CD4-positive, alpha-beta T cell (primary cell): ENCODE results near the gene C10orf67. TPM values are rescaled to one million over a fixed set of nuclear protein-coding genes. Genes with fewer than 3 reads are reported as not detected.

Source experiments
- ATAC-seq: fragments of 200-7000 bp; cut with Tn5 transposase; one replicate; pipeline ENCODE4 v1.10.0; 2022; ENCODE audit warnings: mild to moderate bottlenecking; ENCODE audit not compliant: poor library complexity
- CTCF ChIA-PET: fragments of 350-600 bp; sonication (Branson Sonifier 250); formaldehyde crosslinking; loops from one replicate; lab custom pipeline; 2021; ENCODE audit warnings: antibody characterized with exemption, inconsistent platforms; lab: Charles Lee
- POLR2A ChIA-PET: fragments of 350-600 bp; sonication (Branson Sonifier 250); formaldehyde crosslinking; loops from one replicate; lab custom pipeline; 2021; ENCODE audit warnings: antibody characterized with exemption, inconsistent platforms; lab: Charles Lee
- DNase-seq, 14 experiments: peaks; one replicate each; pipeline ENCODE4 v3.0.0-alpha.2; 2013 to 2020; ENCODE audit warnings: mixed read lengths in 2 of 14
- H3K27ac ChIP-seq, 2 donors: one replicate each; pipeline versions ENCODE4 v1.5.1 to v1.7.0; 2013; ENCODE audit warnings: low read length in 2 of 2, low read depth in 1 of 2, mild to moderate bottlenecking in 1 of 2
- H3K27me3 ChIP-seq, 2 experiments: 1 replicate in 1 of 2; 2 replicates in 1 of 2; pipeline versions ENCODE4 v1.6.1 to v1.7.0; 2013; ENCODE audit warnings: low read length in 2 of 2, control low read depth in 1 of 2, mild to moderate bottlenecking in 1 of 2, moderate library complexity in 1 of 2; ENCODE audit not compliant: insufficient read depth in 2 of 2, control insufficient read depth in 1 of 2
- H3K36me3 ChIP-seq: one replicate; pipeline ENCODE4 v1.6.1; 2013; ENCODE audit warnings: low read length, control low read depth; ENCODE audit not compliant: insufficient read depth
- H3K4me1 ChIP-seq: one replicate; pipeline ENCODE4 v1.6.1; 2013; ENCODE audit warnings: low read length, control low read depth; ENCODE audit not compliant: insufficient read depth
- H3K4me3 ChIP-seq: one replicate; pipeline ENCODE4 v1.5.1; 2013; ENCODE audit warnings: mild to moderate bottlenecking, low read length, moderate library complexity
- H3K9me3 ChIP-seq, 2 experiments: 1 replicate in 1 of 2; 2 replicates in 1 of 2; pipeline versions ENCODE4 v1.6.1 to v1.7.0; 2013; ENCODE audit warnings: low read length in 2 of 2, mild to moderate bottlenecking in 2 of 2, control low read depth in 1 of 2, moderate library complexity in 1 of 2; ENCODE audit not compliant: control insufficient read depth in 1 of 2, insufficient read depth in 1 of 2
- H3K27ac Mint-ChIP-seq: one replicate; pipeline ENCODE4 v1.8.0; 2020; ENCODE audit warnings: mixed read lengths
- H3K27me3 Mint-ChIP-seq: one replicate; pipeline ENCODE4 v1.8.0; 2021; ENCODE audit warnings: mixed read lengths
- H3K36me3 Mint-ChIP-seq: one replicate; pipeline ENCODE4 v1.8.0; 2021; ENCODE audit warnings: low read depth, mixed read lengths
- H3K4me1 Mint-ChIP-seq: one replicate; pipeline ENCODE4 v1.8.0; 2021; ENCODE audit warnings: low read depth, mixed read lengths
- H3K4me3 Mint-ChIP-seq: one replicate; pipeline ENCODE4 v1.8.0; 2020; ENCODE audit warnings: mild to moderate bottlenecking, mixed read lengths
- H3K9me3 Mint-ChIP-seq: one replicate; pipeline ENCODE4 v1.8.0; 2020; ENCODE audit warnings: mixed read lengths
- intact Hi-C, 2 experiments: fragments of 100-400 bp; cut with DNase I in 1 of 2; cut with micrococcal nuclease in 1 of 2; formaldehyde crosslinking; loops; one replicate each; pipeline versions ENCODE4 v1.15.1 to v1.9.0; 2023 to 2025; cut with DNase I, micrococcal nuclease
- total RNA-seq, 174 experiments: library from RNA in 2 of 174; stranded (reverse) in 2 of 174; gene quantifications; one replicate each; pipeline ENCODE4 v1.2.3 and lab custom pipeline; 2021 to 2026
- TF ChIP-seq, protein P1 (sequence below): fragments of 200-600 bp; IDR thresholded peaks from one replicate; pipeline ENCODE4 v1.8.0; 2022; ENCODE audit warnings: antibody characterized with exemption, mild to moderate bottlenecking

The C10orf67 gene
- total RNA-seq, 2 experiments from 2014 or later = not detected

DNA sequence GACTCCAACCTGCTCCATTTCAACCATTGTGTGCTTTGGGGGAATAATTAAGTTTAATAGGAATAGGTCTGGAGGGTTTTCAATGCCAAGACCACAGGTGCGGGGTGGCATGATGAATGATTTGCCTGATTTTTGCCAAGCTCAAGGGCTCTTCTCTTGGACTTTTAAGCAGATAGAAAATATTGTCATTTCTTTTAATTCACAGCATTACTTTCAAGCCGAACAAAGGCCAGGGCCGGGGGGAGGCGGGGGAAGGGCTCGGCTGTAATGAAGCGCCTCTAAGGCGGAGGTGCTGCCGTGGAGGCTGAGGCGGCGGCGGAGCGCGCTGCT, 146.0 kb downstream of the C10orf67 start:
- H3K27me3 ChIP-seq = peaks cover 65 to 89% of the 10 kb centered on the region in 2 experiments
- intact Hi-C loops = no loop called here
- Mint-ChIP-seq H3K4me3 (no peak overlapping the region), H3K27ac (no peak overlapping the region), H3K9me3 (no peaks in the 10 kb centered on the region), H3K36me3 (no peaks in the 10 kb centered on the region), H3K27me3 (peaks cover 86% of the 10 kb centered on the region), H3K4me1 (peaks cover 5% of the 10 kb centered on the region)
- ChIA-PET POLR2A (no interaction called here), CTCF (interaction anchor here (0.6 kb wide), 1 partner anchor 1026 kb away, joined by 3 read pairs; no protein-coding TSS in a partner anchor)
- H3K4me3 ChIP-seq = no peak overlapping the region
- no peak overlapping the region for H3K27ac ChIP-seq
- peaks cover 0 to 13% of the 10 kb centered on the region in 2 experiments for H3K9me3 ChIP-seq
- ATAC-seq (no peak), DNase-seq (no peak)
- TF ChIP-seq, protein P1, sequence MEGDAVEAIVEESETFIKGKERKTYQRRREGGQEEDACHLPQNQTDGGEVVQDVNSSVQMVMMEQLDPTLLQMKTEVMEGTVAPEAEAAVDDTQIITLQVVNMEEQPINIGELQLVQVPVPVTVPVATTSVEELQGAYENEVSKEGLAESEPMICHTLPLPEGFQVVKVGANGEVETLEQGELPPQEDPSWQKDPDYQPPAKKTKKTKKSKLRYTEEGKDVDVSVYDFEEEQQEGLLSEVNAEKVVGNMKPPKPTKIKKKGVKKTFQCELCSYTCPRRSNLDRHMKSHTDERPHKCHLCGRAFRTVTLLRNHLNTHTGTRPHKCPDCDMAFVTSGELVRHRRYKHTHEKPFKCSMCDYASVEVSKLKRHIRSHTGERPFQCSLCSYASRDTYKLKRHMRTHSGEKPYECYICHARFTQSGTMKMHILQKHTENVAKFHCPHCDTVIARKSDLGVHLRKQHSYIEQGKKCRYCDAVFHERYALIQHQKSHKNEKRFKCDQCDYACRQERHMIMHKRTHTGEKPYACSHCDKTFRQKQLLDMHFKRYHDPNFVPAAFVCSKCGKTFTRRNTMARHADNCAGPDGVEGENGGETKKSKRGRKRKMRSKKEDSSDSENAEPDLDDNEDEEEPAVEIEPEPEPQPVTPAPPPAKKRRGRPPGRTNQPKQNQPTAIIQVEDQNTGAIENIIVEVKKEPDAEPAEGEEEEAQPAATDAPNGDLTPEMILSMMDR = no peak
- H3K4me1 ChIP-seq = peaks cover 11% of the 10 kb centered on the region
- no peaks in the 10 kb centered on the region for H3K36me3 ChIP-seq

DNA sequence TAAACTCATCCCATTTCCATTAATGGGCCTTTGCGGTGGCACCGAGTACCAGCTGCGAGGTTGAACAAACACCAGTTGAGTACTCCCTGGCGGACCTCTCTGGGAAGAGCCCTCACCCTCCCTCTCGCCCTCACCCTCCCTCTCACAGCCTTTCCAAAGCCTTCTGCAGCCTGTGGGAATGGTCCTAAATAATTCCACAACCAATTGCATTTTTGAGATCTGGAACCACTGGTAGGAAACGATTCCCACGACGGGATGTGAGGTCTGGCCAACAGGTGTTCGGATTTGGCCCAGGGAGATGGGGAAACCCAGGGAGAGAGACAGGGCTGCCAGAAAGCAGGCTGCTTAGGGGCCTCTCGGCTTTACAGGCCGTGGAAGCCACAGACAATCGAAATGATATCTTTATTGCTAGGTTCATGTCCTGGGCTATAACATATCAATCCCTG, 147.2 kb downstream of the C10orf67 start:
- Mint-ChIP-seq H3K9me3 (no peaks in the 10 kb centered on the region), H3K27me3 (peaks cover 77% of the 10 kb centered on the region), H3K36me3 (no peaks in the 10 kb centered on the region), H3K4me1 (peaks cover 5% of the 10 kb centered on the region), H3K27ac (no peak overlapping the region), H3K4me3 (no peak overlapping the region)
- Histone ChIP-seq H3K36me3 (no peaks in the 10 kb centered on the region), H3K4me1 (peaks cover 11% of the 10 kb centered on the region), H3K27ac (no peak overlapping the region), H3K4me3 (no peak overlapping the region), H3K27me3 (peaks cover 66 to 84% of the 10 kb centered on the region in 2 experiments), H3K9me3 (peaks cover 0 to 13% of the 10 kb centered on the region in 2 experiments)
- no peak for ATAC-seq
- intact Hi-C loops = no loop called here
- POLR2A ChIA-PET = no interaction called here
- CTCF ChIA-PET = no interaction called here
- DNase-seq = no peak
- TF ChIP-seq, protein P1 = no peak

DNA sequence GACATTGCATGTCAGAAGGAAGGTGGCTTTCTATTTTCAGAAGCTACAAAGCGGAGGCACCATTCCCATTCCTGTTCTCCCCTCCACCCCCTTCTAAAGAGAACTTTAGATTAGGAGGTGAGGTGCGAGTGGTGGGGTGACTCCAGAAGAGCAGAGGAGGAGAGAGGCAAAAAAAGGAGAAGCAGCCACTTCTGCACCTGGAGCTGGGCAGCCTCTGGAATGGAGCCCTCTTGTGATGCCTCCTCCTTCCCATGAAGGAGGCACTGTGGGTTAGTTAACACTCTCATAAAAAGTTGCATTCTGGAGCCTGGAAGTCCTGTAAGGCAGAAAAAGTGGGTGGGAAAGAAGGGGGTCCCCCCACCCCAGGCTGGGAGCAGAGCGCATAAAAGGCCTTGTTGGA, 147.7 kb downstream of the C10orf67 start:
- Mint-ChIP-seq H3K27me3 (peaks cover 72% of the 10 kb centered on the region), H3K9me3 (no peaks in the 10 kb centered on the region), H3K27ac (no peak overlapping the region), H3K36me3 (no peaks in the 10 kb centered on the region), H3K4me3 (no peak overlapping the region), H3K4me1 (peaks cover 5% of the 10 kb centered on the region)
- Histone ChIP-seq H3K27ac (no peak overlapping the region), H3K9me3 (peaks cover 0 to 13% of the 10 kb centered on the region in 2 experiments), H3K4me3 (no peak overlapping the region), H3K4me1 (peaks cover 13% of the 10 kb centered on the region), H3K36me3 (no peaks in the 10 kb centered on the region), H3K27me3 (peaks cover 66 to 81% of the 10 kb centered on the region in 2 experiments)
- TF ChIP-seq, protein P1 = no peak
- intact Hi-C loops = no loop called here
- ATAC-seq (no peak), DNase-seq (no peak)
- POLR2A ChIA-PET = no interaction called here
- CTCF ChIA-PET = no interaction called here
